NCI-H510A treated with DMSO at 0.1 percent for 48 hours (cell line): ENCODE data around the gene GPR157.
"Not testable (repeated sequence)": the region's sequence is repeated elsewhere in the genome, so short reads cannot be mapped to it uniquely, and the experiment has no call there.

Experiments used
- DNase-seq: peaks from one replicate; lab custom pipeline; 2025; lab: John Stamatoyannopoulos, UW

The GPR157 gene

GRCh38 chr1:9118186-9118585 lies 10.7 kb downstream of the GPR157 start:
- no peak for DNase-seq

DNA sequence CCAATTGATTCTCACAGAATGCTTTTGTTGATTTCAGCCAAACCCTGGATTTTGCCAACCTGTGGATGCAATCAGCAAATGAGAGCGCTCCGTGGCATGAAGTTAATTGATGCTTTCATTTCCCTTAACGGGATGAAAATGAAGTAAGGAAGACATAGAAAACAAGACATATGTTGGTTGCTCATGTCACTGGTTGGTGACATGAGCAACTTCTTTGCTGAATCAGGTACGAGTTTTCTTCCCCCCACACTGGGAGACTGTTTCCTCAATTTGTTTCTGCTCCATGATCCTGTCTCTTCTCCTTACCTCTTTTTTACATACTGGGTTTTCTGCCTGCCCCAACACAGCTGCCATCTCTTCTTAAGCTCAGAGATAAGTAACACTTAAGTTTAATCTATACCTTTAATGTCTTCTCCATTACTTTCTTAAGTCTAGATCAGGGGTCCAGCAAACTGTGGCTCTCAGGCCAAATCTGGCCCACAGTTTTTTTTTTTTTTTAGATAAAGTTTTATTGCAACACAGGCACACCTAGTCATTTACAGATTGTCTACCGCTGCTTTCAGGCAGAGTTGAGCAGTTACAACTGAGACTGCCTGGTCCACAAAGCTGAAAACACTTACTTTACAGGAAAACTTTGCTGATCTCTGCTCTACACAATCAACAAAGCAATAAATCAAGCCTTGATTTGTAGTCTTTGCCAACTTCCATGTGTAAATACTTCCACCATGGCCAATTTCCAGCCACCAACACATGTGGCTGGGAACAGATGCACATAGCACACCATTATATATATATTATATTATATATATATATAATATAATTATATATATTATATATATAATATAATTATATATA lies 13.3 kb downstream of the GPR157 start:
- peak; percentile 87 for DNase-seq

DNA sequence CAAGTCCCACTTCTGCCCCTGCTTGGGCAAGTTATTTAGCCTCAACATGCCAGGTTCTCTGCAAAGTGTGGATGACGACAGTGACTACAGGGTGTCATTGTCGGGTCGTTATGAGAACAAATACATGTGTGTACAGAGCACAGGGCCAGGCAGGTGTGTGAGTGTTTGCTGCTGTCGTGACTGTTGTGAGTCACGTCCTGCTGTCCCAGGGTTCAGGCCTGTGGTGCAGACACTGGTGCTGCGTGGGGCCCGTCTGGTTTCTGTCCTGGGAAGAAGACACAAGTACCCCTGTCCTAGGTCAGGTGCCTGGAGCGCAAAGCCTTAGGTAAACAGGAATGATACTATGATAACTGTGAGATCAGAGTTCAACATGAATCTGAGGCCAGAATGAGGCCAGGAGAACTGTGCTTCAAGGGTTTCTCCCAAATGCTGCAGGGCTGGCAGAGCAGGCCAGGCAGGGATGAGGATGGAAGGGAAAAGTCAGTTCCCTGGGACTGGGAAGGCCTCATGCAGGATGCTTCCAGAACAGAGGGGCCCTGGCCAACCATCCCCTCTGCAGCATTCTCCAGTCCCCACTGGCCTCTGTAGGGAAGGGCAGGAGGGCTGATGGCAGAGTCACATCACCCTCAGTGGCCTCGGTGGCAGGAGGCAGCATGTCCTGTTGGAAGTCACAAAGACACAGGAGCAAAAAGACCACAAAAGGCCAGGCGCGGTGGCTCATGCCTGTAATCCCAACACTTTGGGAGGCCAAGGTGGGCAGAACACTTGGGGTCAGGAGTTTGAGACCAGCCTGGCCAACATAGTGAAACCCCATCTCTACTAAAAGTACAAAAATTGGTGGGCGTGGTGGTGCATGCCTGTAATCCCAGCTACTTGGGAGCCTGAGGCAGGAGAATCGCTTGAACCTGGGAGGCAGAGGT lies 15.7 kb downstream of the GPR157 start:
- peak; percentile 89 for DNase-seq

DNA sequence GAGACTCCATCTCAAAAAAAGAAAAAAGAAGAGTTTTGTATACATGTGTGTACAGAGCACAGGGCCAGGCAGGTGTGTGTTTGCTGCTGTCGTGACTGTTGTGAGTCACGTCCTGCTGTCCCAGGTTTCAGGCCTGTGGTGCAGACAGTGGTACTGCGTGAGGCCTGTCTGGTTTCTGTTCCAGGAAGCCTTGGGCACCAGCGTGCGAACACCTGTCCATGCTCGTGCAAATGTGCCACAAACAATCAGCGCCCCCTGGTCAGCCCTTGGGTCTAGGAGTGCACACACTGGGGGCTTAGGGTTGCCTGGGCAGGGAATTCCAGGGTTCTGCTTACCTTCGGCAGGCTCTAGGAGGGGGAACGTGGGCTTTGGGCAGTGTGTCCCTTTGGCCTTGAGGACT lies 16.9 kb downstream of the GPR157 start:
- no peak for DNase-seq

GRCh38 chr1:9111357-9111691 lies 17.6 kb downstream of the GPR157 start:
- no peak for DNase-seq

- DNase-seq: peak; percentile 97
Measured at GRCh38 chr1:9110669-9111356, 18.1 kb downstream of the GPR157 start.

GRCh38 chr1:9108056-9108665 lies 20.7 kb downstream of the GPR157 start:
- DNase-seq: no peak

DNA sequence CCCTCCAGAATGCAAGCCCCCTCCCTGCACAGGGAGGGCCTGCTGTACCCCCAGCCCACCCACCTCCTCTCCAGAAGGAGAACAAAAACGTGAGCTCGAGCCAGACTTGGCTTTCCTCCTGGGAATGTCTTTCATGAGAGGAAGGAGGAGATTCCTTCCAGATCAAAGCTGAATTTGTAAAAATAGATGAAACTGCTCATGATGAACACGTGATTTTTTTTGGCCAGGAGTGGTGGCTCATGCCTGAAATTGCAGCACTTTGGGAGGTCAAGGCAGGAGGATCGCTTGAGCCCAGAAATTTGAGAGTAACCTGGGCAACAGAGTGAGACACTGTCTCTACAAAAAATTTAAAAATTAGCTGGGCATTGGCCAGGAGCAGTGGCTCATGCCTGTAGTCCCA lies 21.8 kb downstream of the GPR157 start:
- DNase-seq: no peak

DNA sequence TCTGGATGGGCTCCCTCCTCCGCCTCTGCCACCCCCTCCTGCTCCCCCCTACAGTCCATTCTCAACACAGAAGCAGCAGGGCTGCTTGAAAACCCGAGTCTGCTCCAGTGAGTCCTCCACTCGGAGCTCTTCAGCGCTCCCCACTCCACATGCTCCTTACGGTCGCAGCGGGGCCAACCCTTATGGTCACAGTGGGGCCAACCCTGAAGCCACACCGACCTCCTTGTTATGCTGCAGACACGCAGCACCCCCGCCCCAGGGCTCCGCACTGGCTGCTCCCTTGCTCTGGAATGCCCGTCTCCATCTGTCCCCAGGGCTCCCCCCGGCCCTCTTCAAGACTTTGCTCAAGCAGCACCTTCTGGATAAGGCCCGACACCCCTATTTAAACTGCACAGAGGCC lies 22.6 kb downstream of the GPR157 start:
- DNase-seq: no peak

DNA sequence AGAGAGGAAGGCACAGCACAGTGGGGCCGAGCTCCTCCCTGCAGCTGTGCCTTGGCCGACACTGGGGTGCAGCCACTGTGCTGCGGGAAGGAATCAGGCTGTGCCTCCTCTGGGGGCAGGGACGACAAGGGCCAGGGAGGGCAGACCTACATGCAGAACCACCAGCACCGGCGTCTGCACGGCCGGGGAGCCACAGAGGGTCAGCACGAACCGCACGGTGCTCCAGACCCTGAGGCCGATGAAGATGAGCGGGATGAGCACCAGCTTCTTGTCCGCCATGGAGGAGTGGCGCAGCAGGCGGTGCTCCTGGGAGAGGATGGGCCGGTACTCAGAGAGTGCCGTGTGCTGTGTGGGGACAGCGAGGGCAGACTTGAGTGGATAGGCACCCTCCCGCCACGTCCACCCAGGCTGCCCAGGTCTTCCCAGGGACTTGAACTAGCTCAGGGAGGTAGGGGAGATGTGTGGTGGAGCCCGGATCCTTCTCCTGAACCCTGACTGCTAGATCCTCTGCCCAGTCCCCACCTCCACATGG lies 23.5 kb downstream of the GPR157 start:
- DNase-seq: no peak

DNA sequence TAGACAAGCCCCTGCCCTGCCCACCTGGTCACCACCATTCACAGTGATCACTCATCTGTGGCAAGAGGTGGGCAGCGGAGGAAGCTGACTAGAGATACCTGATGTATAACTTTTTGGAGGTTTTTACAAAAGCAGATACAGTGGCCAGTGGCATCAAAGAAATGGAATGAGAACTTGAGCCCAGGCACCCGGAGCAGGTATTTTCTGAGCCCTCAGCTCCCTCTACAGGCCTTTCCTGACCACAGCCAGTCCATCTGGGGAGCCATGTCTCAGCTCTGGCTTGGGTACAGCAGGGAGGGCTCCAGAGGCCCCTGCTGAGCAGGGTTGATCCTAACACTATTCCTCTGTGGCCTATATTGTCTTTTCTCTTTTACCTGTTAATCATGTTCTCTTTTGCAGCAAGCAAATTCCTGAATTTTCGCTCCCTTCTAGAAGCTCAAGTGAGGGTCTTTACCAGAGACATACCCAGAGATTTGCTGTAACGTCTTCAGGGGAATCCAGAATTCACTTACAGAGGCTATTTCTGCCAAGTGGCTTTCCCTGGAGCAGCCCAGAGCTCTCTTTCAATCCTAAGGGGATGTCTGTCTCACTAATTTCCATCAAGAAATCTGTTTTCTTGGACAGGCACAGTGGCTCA lies 27.3 kb downstream of the GPR157 start:
- peak; percentile 99 for DNase-seq

DNA sequence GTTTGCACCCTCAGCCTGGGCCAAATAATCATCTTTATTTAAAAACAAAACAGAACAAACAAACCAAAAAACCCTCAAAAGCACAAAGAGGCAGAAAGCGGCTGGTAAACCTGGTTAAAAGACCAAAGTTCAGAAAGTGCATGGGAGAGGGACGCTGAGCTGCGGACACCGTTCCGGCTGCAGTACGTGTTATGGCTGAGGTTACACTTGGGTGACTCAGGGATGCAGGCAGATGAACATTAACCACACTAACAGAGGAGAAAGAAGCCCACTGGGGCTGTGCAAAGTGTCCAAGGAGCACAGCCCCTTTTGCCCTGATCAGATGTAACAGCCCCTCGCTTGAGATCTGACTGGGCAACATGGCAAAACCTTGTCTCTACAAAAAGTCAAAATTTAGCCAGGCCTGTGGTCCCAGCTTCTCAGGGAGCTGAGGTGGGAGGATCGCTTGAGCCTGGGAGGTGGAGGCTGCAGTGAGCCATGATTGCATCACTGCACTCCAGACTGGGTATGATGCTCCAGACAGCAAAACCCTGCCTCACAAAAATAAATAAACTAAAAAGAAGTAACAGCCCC lies 28.3 kb downstream of the GPR157 start:
- no peak for DNase-seq

DNA sequence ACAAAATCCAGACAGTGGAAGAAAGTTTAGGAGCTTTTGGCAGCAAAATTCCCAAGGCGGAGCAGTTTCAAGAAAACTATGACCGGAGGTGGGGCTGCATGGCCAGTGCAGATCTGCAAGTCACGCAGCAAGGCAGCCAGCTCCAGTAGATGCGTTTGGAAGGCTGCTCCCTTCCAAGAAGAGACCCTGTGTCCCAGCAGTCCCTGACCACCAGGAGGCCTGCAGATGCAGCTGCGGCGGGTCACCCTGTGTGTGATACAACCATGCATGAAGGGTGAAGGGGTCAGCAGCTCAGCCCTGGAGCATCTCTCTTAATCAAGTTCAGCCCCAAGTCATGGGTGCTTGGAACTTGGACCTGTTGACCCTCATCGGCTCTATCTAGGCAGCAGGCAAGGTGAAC lies 29.3 kb downstream of the GPR157 start:
- no peak for DNase-seq

GRCh38 chr1:9097947-9098705 lies 30.8 kb downstream of the GPR157 start:
- no peak for DNase-seq

GRCh38 chr1:9095818-9096217 lies 33.1 kb downstream of the GPR157 start:
- DNase-seq: no peak

DNA sequence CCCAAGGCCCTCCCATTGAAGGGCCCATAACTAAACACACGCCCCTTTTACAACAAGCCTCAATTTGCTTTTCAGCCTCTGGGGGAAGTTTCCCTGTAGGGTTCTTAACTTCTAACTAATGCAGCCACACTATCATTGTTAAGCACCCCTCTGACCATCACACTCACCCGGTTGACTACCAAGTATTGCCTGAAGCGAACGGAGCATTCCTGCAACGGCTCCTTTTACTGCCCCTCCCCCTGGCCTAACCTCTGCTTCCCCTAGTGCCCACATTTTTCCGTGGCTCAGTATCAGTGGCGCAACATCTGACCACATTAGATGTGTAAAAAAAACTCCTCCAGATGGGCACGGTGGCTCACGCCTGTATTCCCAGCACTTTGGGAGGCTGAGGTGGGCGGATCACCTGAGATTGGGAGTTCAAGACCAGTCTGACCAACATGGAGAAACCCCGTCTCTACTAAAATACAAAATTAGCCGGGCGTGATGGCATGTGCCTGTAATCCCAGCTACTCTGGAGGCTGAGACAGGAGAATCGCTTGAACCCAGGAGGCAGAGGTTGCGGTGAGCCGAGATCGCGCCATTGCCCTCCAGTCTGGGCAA lies 34.8 kb downstream of the GPR157 start:
- DNase-seq: not testable (repeated sequence)

GRCh38 chr1:9093581-9093980 lies 35.3 kb downstream of the GPR157 start:
- no peak for DNase-seq

- DNase-seq: no peak
Measured at GRCh38 chr1:9093091-9093490, 35.8 kb downstream of the GPR157 start.

DNA sequence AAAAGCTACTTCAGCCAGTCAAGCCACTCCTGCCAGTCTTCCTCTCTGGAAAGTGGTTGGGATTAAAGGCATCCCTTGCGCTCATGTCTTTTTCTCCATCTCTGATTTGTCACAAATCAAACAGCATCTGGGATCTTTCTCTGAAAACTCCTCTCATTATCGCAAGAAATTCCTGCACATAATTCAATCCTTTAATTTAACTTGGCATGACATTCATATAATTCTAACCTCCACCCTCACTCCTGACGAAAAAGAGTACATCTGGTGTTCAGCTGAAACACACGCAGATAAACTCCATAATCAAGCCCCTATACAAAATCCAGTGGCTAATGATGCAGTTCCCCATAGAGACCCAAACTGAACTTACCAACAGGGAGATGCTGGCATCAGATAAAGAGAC lies 40.1 kb downstream of the GPR157 start:
- DNase-seq: no peak
